GM18867 (cell line): Measurements from ENCODE around the gene OR8G5.

Source experiments
- ATAC-seq: cut with Tn5 transposase; IDR thresholded peaks from one replicate; pipeline ENCODE4 v1.9.1; 2021; ENCODE audit warnings: mild to moderate bottlenecking, moderate library complexity; ENCODE audit not compliant: unreplicated experiment

OR8G5 gene

DNA sequence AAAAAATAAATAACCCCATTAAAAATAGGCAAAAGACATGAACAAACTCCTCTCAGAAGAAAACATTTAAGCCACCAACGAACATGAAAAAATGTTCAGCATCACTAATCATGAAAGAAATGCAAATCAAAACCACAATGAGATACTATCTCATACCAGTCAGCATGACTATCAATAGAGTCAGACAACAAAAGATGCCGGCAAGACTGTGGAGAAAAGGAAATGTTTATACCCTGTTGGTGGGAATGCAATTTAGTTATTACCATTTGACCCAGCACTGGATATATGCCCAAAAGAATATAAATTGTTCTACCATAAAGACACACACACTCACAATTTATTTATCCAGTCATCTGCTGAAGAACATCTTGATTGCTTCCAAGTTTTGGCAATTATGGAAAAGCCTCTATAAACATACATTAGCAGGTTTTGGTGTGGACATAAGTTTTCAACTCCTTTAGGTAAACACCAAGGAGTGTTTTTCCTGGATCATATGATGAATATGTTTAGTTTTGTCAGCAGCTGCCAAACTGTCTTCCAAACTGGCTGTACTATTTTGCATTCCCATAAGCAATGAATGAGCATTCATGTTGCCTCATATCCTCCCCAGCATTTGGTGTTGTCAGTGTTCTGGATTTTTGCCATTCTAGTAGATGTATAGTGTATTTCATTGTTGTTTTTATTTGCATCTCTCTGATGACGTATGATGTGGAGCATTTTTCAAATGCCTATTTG is 29.6 kb downstream of the OR8G5 start:
- no peak for ATAC-seq

DNA sequence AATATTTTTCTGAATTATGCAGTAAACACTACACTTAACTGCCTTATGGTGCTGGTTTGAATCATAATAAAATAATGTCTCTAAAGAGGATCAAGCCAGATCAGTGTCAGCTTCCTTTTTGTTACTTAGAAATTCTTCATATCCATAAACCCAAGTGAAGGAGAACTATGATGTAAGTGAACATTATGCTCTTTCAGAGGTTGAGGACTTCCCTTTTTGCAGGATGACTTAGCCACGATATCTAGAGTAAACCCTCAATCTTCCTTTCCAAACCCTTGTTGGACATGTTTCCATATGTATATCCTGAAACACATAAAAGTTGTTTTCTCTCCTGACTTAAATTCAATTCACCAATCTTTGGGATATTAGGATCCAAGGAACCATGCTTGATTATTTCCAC is 38.5 kb downstream of the OR8G5 start:
- no peak for ATAC-seq

DNA sequence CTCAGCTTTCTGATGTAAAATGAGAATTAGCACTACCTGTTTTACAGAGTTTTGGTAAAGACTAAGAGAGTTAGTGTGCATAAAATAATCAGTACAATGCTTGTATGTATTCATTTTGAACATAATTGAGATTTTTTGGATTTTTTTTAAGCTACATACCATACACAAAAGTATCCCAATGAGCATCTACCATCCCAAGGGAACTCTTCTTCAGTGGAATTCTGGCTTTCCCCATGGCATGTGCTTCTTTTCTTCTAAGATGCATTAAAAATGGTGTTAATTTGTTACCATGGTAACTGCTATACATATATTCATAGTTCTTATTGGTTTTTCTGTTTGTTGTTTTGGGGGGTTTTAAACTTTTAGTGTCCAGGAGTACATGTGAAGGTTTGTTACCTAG is 39.8 kb downstream of the OR8G5 start:
- no peak for ATAC-seq

- no peak for ATAC-seq
Observed at GRCh38 chr11:124297921-124298320, 41.7 kb downstream of the OR8G5 start.

DNA sequence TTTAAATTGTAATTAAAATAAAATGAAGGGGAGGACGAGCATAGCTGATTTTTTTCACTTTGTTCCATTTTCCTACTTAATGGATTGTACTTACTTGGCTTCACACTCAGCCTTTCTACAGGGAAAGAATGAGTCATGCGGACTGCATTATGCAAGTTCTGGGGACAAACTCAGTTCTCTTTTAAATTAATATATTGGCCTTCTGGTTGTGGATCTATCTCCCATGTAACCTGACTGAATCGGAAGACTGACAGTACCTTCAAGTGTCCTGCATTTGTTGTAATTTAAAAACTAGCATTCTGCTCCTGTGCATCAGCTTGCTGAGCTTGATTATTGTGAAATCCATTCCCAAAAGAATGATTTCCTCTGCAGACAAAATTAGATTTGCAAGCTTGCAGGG is 45.4 kb downstream of the OR8G5 start:
- ATAC-seq = no peak

DNA sequence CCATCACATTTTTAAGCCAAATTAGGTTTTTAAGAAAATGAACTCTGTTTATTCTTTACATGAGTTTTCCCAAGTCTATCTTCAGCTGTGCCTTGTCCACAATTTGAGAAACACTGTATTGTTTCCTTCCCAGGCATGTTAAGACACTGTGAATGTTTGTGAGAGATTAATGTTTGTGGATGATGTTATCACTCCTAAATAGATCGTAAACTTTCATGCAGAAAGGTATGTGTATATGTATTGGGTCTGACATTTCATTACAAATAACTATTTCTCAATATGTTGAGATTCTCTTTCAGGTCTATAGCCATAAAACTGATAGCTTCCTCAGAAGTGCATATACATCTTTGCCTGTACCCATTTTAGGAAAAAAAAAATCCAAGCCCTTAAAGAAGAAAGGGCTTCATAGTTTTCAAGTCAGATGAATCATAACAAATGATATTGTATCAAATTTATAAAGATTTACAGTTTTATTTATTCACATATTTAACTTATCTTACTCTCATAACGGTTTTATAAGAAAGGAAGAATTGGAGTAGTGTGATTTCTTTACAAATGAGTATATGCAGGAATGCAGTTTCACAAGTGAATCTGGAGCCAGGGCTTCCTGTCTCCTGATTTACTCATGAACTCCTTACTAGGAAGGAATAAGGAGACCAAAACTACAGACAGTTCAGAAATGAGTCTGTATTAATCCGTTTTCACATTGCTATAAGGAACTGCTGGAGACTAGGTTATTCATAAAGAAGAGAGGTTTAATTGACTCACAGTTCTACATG is 46.4 kb downstream of the OR8G5 start:
- no peak for ATAC-seq

DNA sequence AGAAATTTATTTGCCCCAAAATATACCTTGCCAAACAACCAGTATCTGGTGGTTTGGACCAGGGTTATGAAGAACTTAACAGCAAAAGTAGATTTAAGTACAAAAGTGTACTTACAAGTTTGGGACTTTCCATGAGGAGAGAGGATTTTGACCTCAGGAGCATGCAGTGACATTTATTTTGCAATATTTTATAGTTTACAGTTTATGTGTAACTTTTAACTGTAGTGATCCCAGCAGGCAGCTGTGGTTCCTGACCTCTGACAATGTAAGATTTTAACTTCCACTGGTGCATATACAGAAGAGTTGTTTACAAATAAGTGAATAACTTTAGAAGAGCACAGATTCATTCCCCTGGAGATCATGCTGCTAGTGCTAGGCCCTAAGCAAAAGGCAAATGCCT is 50.9 kb downstream of the OR8G5 start:
- ATAC-seq = no peak

DNA sequence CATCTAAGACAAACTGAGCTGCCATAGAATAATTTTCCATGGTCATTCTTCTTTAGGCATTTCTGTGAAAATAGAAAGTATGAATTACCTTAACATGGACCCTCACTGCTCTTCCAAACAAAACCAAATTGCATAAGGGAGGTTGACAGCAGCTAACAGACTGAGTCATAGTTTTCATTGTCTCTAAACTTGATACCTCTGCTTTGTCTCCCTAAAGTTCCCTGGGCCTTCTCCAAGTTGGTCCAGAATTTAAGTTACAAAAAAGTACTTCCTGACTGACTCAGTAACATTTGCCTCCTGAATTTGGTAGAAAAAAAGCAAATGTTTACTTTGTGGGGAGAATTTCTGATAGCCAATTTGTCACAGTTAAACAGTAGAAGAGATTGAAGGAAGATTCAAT is 54.5 kb downstream of the OR8G5 start:
- ATAC-seq = no peak

DNA sequence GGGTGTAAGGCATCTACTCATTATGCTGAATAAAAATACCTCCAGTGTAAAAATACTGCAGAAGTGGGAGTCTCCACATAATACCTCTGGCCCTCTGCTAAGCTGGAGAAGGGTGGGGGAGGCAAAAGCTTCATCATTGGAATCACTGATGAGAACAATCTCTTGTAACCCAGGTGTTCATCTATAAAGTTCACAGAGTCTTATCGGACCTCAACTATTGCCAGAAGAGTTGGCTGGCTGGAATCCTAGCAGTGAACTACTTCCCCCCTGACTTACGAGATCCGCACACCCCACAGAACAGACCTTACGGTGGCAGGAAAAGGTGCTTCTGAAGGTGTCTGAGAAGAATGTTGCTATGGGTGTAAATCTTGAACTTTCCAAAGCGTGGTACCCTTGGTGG is 55.1 kb downstream of the OR8G5 start:
- no peak for ATAC-seq

DNA sequence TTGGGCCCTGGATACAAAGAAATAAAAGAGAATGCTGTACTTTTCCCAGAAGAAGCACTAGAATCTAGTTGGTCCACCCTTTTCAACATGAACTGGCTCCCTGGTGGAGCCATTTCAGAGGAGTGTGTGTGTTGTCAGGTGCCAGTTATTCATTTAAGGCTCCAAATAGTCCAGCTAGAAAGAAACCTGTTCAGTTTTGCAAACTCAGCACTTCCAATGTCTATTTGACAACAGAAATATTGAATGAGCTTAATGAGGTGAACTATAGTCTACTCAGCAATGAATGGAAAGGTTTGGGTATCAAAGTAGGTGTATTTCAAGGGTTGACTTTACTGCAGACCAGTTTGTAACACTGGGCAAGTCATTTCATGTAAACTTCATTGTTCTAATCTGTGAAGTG is 55.5 kb downstream of the OR8G5 start:
- no peak for ATAC-seq

DNA sequence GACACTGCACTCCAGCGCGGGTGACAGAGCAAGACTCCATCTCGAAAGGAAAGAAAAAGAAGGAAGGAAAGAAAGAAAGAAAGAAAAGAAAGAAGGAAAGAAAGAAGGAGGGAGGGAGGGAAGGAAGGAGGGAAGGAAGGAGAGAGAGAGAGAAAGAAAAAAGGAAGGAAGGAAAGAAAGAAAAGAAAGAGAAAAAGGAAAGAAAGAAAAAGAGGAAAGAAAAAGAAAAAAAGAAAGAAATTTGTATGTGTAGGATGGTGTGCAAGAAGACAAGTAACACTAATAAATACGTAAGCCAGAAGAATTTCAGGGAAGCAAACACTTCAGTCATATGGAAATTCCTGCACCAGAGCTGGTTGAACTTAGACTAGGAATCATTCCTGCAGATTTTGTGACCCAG is 57.0 kb downstream of the OR8G5 start:
- no peak for ATAC-seq

- ATAC-seq = no peak
Observed at GRCh38 chr11:124313849-124314248, 57.7 kb downstream of the OR8G5 start, which contains the start of gene OR8D1. OR8D1 (minus strand) TSS chr11:124313949; CDS start chr11:124310766, 3,183 bp downstream.

GRCh38 chr11:124315052-124315451 is 58.9 kb downstream of the OR8G5 start:
- ATAC-seq = no peak
